GM12878 (cell line): Measurements from ENCODE around the gene TRMU. TPM values are rescaled to one million over a fixed set of nuclear protein-coding genes. Genes with fewer than 3 reads are reported as not detected.
"Not testable (repeated sequence)": the region's sequence is repeated elsewhere in the genome, so short reads cannot be mapped to it uniquely, and the experiment has no call there.

Experiments
- ATAC-seq: fragments of 200-7000 bp; cut with Tn5 transposase; 3 replicates; pipeline ENCODE4 v1.9.1; 2020; ENCODE audit warnings: mild to moderate bottlenecking, moderate library complexity
- BruUV-seq: library from RNA; stranded (reverse); fragments of 400-500 nt; replicated peaks from 2 replicates; lab custom pipeline; 2021; lab: Mats Ljungman, UMichigan
- CTCF ChIA-PET: fragments of 300-600 bp; sonication (Branson Sonifier 250); formaldehyde crosslinking; extraction: SDS; loops from one replicate; lab custom pipeline; 2021; ENCODE audit warnings: inconsistent platforms; lab: Yijun Ruan, JAX
- POLR2A ChIA-PET: fragments of 350-600 bp; formaldehyde crosslinking; extraction: SDS; loops from one replicate; lab custom pipeline; 2021; ENCODE audit warnings: inconsistent platforms; lab: Charles Lee
- RAD21 ChIA-PET: fragments of 300-600 bp; sonication (Branson Sonifier 250); formaldehyde crosslinking; loops from one replicate; lab custom pipeline; 2023; ENCODE audit warnings: antibody characterized with exemption; ENCODE audit not compliant: unreplicated experiment; lab: Charles Lee
- SMC1A ChIA-PET: fragments of 300-600 bp; sonication (Branson Sonifier 250); formaldehyde crosslinking; loops from one replicate; lab custom pipeline; 2023; ENCODE audit not compliant: unreplicated experiment, uncharacterized antibody; lab: Charles Lee
- DNase-seq: peaks from one replicate; pipeline ENCODE4 v3.0.0-alpha.2; 2011; ENCODE audit warnings: low read depth, low spot score
- FAIRE-seq: peaks from 3 replicates; lab custom pipeline; 2011; peaks lifted over from hg19 to GRCh38; lab: Jason Lieb, UNC
- H2AFZ ChIP-seq: 2 replicates; pipeline ENCODE4 v1.6.0; 2011; ENCODE audit warnings: low read depth, low read length, control low read depth; ENCODE audit not compliant: control insufficient read depth
- H3K27ac ChIP-seq: 2 replicates; pipeline ENCODE4 v1.5.1; 2011; ENCODE audit warnings: control low read depth; ENCODE audit not compliant: control insufficient read depth, insufficient read depth
- H3K27me3 ChIP-seq, 2 experiments: replicated peaks in 1 of 2; 2 replicates each; pipeline versions ENCODE4 v1.6.0 to v1.6.1; 2011; ENCODE audit warnings: low read length in 1 of 2; ENCODE audit not compliant: control insufficient read depth in 2 of 2, insufficient read depth in 2 of 2
- H3K36me3 ChIP-seq, 2 experiments: 2 replicates each; pipeline ENCODE4 v1.5.1; 2011; ENCODE audit warnings: low read length in 1 of 2; ENCODE audit not compliant: control insufficient read depth in 2 of 2, insufficient read depth in 2 of 2
- H3K4me1 ChIP-seq: 2 replicates; pipeline ENCODE4 v1.6.1; 2011; ENCODE audit warnings: mild to moderate bottlenecking, low read length, moderate library complexity, mixed read lengths; ENCODE audit not compliant: control insufficient read depth, insufficient read depth
- H3K4me2 ChIP-seq: 2 replicates; pipeline ENCODE4 v1.6.0; 2011; ENCODE audit warnings: control low read depth; ENCODE audit not compliant: control insufficient read depth, insufficient read depth
- H3K4me3 ChIP-seq: fragments of 200-600 bp; sonication (generic); 2 replicates; pipeline ENCODE4 v1.5.1; 2016
- H3K79me2 ChIP-seq: 2 replicates; pipeline ENCODE4 v1.6.0; 2011; ENCODE audit warnings: low read length; ENCODE audit not compliant: control insufficient read depth, insufficient read depth
- H3K9ac ChIP-seq: 2 replicates; pipeline ENCODE4 v1.8.0; 2011; ENCODE audit warnings: low read length, control low read depth, mixed read lengths; ENCODE audit not compliant: control insufficient read depth, insufficient read depth
- H3K9me3 ChIP-seq: replicated peaks from 3 replicates; pipeline ENCODE4 v1.5.1; 2011; ENCODE audit warnings: mild to moderate bottlenecking, low read length; ENCODE audit not compliant: control insufficient read depth, insufficient read depth
- H4K20me1 ChIP-seq: 2 replicates; pipeline ENCODE4 v1.6.0; 2011; ENCODE audit not compliant: control insufficient read depth, insufficient read depth
- CHD4 ChIP-seq: fragments of 200-600 bp; sonication (generic); IDR thresholded peaks from 2 replicates; pipeline ENCODE4 v1.6.1; 2016; ENCODE audit warnings: mild to moderate bottlenecking
- GATAD2B ChIP-seq: fragments of 450-650 bp; conservative IDR thresholded peaks from 2 replicates; pipeline ENCODE4 v1.6.1; 2017; ENCODE audit warnings: low read depth, mild to moderate bottlenecking, moderate library complexity
- HCFC1 ChIP-seq: fragments of 150-350 bp; IDR thresholded peaks from 2 replicates; pipeline ENCODE4 v1.6.1; 2014; ENCODE audit warnings: low read length
- IKZF2 ChIP-seq, 2 experiments: fragments of 450-650 bp; IDR thresholded peaks; 2 replicates each; pipeline ENCODE4 v1.6.1; 2017; ENCODE audit warnings: mild to moderate bottlenecking in 2 of 2, moderate library complexity in 2 of 2
- NFXL1 ChIP-seq: fragments of 450-650 bp; IDR thresholded peaks from 2 replicates; pipeline ENCODE4 v1.6.1; 2017; ENCODE audit warnings: antibody characterized with exemption, mild to moderate bottlenecking, borderline replicate concordance
- NRF1 ChIP-seq: conservative IDR thresholded peaks from 2 replicates; pipeline ENCODE4 v1.6.1; 2011; ENCODE audit warnings: mild to moderate bottlenecking, low read depth, low read length, improper control_type of control experiment
- YBX1 ChIP-seq: fragments of 450-650 bp; IDR thresholded peaks from 2 replicates; pipeline ENCODE4 v1.6.1; 2016; ENCODE audit warnings: antibody characterized with exemption
- ZZZ3 ChIP-seq: IDR thresholded peaks from 2 replicates; pipeline ENCODE4 v1.6.1; 2011; ENCODE audit warnings: low read depth; ENCODE audit not compliant: control insufficient read depth, insufficient read length
- WGBS: methylation state at CpG from one replicate; pipeline ENCODE4 v1.1.6; 2016; ENCODE audit warnings: low lambda C conversion rate; ENCODE audit not compliant: insufficient replicate concordance, insufficient coverage; ENCODE audit errors: missing lambda C conversion rate; 5-methylcytosine and 5-hydroxymethylcytosine counted together
- in situ Hi-C: fragments of 300-500 bp; cut with MboI; formaldehyde crosslinking; loops from 9 replicates; pipeline ENCODE4 v1.14.3; 2018; ENCODE audit warnings: mixed read lengths
- intact Hi-C: fragments of 100-400 bp; cut with micrococcal nuclease; formaldehyde crosslinking; loops from one replicate; pipeline ENCODE4 v1.14.2; 2022; ENCODE audit not compliant: unreplicated experiment
- polyA plus RNA-seq, 11 experiments: library from polyadenylated mRNA; depleted of rRNA in 4 of 11; unstranded in 6 of 11; stranded (reverse) in 5 of 11; fragments of >200 nt; fragmentation: Nextera tagmentation in 4 of 11; fragmentation: Illumina TruSeq in 1 of 11; extraction: Ambion mirVana in 4 of 11; extraction: Trizol in 1 of 11; gene quantifications; 1 replicate in 1 of 11; 2 replicates in 10 of 11; pipeline versions ENCODE4 v1.2.1 to v1.2.3, GENCODE V29; 2011 to 2016; ENCODE audit warnings: inconsistent platforms in 2 of 11, missing spikeins in 2 of 11, low read depth in 1 of 11
- total RNA-seq, 4 experiments: library from RNA; depleted of rRNA in 3 of 4; stranded (reverse); fragments of >200 nt in 3 of 4; fragmentation: Illumina TruSeq in 1 of 4; extraction: Trizol in 1 of 4; gene quantifications; 2 replicates each; pipeline versions ENCODE4 v1.2.1 to v1.2.3, GENCODE V29; 2013 to 2021
- TF ChIP-seq, protein P1 (sequence below): fragments of 450-650 bp; IDR thresholded peaks from 2 replicates; pipeline ENCODE4 v1.6.1; 2017; ENCODE audit warnings: mild to moderate bottlenecking, moderate library complexity
- TF ChIP-seq, protein P2 (sequence below): fragments of 450-650 bp; formaldehyde crosslinking; IDR thresholded peaks from 2 replicates; pipeline ENCODE4 v1.4.0; 2020; ENCODE audit warnings: mild to moderate bottlenecking, moderate library complexity

Gene TRMU
- total and polyA plus RNA-seq, 10 of the 15 experiments (the other 5 are each of a cell fraction or from before 2014, with no cell fraction given) = 3.5 to 57.0 (median 44.0) TPM

DNA sequence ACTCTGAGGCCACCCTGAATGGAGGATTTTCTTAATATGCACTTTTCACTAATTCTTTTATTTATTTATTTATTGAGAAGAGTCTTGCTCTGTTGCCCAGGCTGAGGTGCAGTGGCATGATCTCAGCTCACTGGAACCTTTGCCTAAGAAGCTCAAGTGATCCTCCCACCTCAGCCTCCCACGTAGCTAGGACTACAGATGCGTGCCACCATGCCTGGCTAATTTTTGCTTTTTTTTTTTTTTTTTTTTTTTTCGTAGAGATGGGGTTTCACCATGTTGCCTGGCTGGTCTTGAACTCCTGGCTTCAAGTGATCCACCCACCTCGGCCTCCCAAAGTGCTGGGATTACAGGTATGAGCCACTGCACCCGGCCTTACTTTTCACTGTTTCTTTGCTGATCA, 61.5 kb downstream of the TRMU start:
- H3K4me2 ChIP-seq, H3K27ac ChIP-seq, H4K20me1 ChIP-seq, BruUV-seq, H3K4me1 ChIP-seq, intact Hi-C loops, ATAC-seq, H3K9ac ChIP-seq, in situ Hi-C loops, H3K79me2 ChIP-seq, H3K9me3 ChIP-seq, H3K4me3 ChIP-seq, SMC1A ChIA-PET, DNase-seq, FAIRE-seq, RAD21 ChIA-PET, H3K36me3 ChIP-seq, H2AFZ ChIP-seq, H3K27me3 ChIP-seq: not testable (repeated sequence)
- WGBS = 10% methylated on average over 4 of the region's 5 CpGs
- POLR2A ChIA-PET = interaction anchor here (0.6 kb wide), 1 partner anchor 379 kb away, joined by 11 read pairs; no protein-coding TSS in a partner anchor
- CTCF ChIA-PET = interaction anchor here (1.3 kb wide), 1 partner anchor 145 kb away, joined by 4 read pairs; no protein-coding TSS in a partner anchor

DNA sequence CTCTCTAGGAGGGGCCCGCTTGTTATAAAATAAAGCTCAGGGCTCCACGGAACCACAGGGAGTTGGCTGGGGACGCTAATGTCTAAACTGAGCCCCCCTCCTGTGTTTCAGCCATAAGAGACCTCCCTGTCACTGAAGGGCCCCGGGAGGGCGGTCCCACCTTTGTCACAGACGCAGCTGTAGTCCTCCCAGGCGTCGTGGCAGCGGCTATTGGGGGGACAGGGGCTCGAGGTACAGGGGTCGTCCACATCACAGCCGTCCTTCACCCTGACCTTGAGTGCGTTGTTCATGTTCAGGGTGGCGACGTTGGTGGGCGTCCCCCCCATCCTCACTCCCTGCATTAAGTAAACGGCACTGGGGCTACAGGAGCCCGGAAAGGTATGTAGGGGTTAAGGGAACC, 62.0 kb downstream of the TRMU start:
- no peak overlapping the region for H2AFZ ChIP-seq
- FAIRE-seq (no peak), ATAC-seq (no peak), DNase-seq (no peak)
- H3K79me2 ChIP-seq = no peaks in the 10 kb centered on the region
- no peaks in the 10 kb centered on the region for H3K9me3 ChIP-seq
- intact Hi-C loops (no loop called here), in situ Hi-C loops (no loop called here)
- no TSS peak for BruUV-seq
- H3K4me3 ChIP-seq = no peak overlapping the region
- H3K4me2 ChIP-seq = no peak overlapping the region
- 43% methylated on average over 18 of the region's 18 CpGs for WGBS
- no peak overlapping the region for H3K9ac ChIP-seq
- H3K4me1 ChIP-seq = no peaks in the 10 kb centered on the region
- ChIA-PET SMC1A (no interaction called here), CTCF (interaction anchor here (0.5 to 1.3 kb wide), 2 partner anchors 144 to 1590 kb away, joined by 3 to 4 read pairs; no protein-coding TSS in a partner anchor), POLR2A (no interaction called here), RAD21 (interaction anchor here (1.2 kb wide), 1 partner anchor 145 kb away, joined by 4 read pairs; no protein-coding TSS in a partner anchor)
- no peak overlapping the region for H3K27ac ChIP-seq
- H3K27me3 ChIP-seq = no peaks in the 10 kb centered on the region
- H4K20me1 ChIP-seq = no peaks in the 10 kb centered on the region
- H3K36me3 ChIP-seq = no peaks in the 10 kb centered on the region
- TF ChIP-seq CHD4 (no peak), NRF1 (no peak), ZZZ3 (no peak), HCFC1 (no peak), YBX1 (no peak), NFXL1 (no peak), GATAD2B (no peak), IKZF2 (IDR thresholded peaks at IDR 0.05) (no peak)
- TF ChIP-seq, protein P1, sequence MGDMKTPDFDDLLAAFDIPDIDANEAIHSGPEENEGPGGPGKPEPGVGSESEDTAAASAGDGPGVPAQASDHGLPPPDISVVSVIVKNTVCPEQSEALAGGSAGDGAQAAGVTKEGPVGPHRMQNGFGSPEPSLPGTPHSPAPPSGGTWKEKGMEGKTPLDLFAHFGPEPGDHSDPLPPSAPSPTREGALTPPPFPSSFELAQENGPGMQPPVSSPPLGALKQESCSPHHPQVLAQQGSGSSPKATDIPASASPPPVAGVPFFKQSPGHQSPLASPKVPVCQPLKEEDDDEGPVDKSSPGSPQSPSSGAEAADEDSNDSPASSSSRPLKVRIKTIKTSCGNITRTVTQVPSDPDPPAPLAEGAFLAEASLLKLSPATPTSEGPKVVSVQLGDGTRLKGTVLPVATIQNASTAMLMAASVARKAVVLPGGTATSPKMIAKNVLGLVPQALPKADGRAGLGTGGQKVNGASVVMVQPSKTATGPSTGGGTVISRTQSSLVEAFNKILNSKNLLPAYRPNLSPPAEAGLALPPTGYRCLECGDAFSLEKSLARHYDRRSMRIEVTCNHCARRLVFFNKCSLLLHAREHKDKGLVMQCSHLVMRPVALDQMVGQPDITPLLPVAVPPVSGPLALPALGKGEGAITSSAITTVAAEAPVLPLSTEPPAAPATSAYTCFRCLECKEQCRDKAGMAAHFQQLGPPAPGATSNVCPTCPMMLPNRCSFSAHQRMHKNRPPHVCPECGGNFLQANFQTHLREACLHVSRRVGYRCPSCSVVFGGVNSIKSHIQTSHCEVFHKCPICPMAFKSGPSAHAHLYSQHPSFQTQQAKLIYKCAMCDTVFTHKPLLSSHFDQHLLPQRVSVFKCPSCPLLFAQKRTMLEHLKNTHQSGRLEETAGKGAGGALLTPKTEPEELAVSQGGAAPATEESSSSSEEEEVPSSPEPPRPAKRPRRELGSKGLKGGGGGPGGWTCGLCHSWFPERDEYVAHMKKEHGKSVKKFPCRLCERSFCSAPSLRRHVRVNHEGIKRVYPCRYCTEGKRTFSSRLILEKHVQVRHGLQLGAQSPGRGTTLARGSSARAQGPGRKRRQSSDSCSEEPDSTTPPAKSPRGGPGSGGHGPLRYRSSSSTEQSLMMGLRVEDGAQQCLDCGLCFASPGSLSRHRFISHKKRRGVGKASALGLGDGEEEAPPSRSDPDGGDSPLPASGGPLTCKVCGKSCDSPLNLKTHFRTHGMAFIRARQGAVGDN = no peak
- TF ChIP-seq, protein P2, sequence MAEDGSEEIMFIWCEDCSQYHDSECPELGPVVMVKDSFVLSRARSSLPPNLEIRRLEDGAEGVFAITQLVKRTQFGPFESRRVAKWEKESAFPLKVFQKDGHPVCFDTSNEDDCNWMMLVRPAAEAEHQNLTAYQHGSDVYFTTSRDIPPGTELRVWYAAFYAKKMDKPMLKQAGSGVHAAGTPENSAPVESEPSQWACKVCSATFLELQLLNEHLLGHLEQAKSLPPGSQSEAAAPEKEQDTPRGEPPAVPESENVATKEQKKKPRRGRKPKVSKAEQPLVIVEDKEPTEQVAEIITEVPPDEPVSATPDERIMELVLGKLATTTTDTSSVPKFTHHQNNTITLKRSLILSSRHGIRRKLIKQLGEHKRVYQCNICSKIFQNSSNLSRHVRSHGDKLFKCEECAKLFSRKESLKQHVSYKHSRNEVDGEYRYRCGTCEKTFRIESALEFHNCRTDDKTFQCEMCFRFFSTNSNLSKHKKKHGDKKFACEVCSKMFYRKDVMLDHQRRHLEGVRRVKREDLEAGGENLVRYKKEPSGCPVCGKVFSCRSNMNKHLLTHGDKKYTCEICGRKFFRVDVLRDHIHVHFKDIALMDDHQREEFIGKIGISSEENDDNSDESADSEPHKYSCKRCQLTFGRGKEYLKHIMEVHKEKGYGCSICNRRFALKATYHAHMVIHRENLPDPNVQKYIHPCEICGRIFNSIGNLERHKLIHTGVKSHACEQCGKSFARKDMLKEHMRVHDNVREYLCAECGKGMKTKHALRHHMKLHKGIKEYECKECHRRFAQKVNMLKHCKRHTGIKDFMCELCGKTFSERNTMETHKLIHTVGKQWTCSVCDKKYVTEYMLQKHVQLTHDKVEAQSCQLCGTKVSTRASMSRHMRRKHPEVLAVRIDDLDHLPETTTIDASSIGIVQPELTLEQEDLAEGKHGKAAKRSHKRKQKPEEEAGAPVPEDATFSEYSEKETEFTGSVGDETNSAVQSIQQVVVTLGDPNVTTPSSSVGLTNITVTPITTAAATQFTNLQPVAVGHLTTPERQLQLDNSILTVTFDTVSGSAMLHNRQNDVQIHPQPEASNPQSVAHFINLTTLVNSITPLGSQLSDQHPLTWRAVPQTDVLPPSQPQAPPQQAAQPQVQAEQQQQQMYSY = no peak
